ENCODE data around the gene RANBP17. TPM values are rescaled to one million over a fixed set of nuclear protein-coding genes. Genes with fewer than 3 reads are reported as not detected.
"Not testable (repeated sequence)": the region's sequence is repeated elsewhere in the genome, so short reads cannot be mapped to it uniquely, and the experiment has no call there.

The RANBP17 gene
- total RNA-seq, 1 donor from 2014 or later: not detected

GRCh38 chr5:170993476-170993875, 131.7 kb downstream of the RANBP17 start:
- Mint-ChIP-seq H3K27me3 (ENCODE audit: low read depth) (no peaks in the 10 kb centered on the region), H3K9me3 (no peaks in the 10 kb centered on the region), H3K4me1 (ENCODE audit: low read depth) (no peaks in the 10 kb centered on the region), H3K4me3 (ENCODE audit: low read depth) (no peak overlapping the region), H3K27ac (no peak overlapping the region), H3K36me3 (ENCODE audit: low read depth) (no peaks in the 10 kb centered on the region)
- no peak for DNase-seq (ENCODE audit: low spot score)
- intact Hi-C loops (cut with micrococcal nuclease): no loop called here

GRCh38 chr5:171010086-171010485, 148.3 kb downstream of the RANBP17 start:
- Mint-ChIP-seq H3K4me3 (ENCODE audit: low read depth) (no peak overlapping the region), H3K4me1 (ENCODE audit: low read depth) (no peaks in the 10 kb centered on the region), H3K9me3 (no peaks in the 10 kb centered on the region), H3K27ac (no peak overlapping the region), H3K36me3 (ENCODE audit: low read depth) (no peaks in the 10 kb centered on the region), H3K27me3 (ENCODE audit: low read depth) (no peaks in the 10 kb centered on the region)
- intact Hi-C loops (cut with micrococcal nuclease): no loop called here
- DNase-seq (ENCODE audit: low spot score): no peak

GRCh38 chr5:171010816-171011215, 149.0 kb downstream of the RANBP17 start:
- DNase-seq (ENCODE audit: low spot score): no peak
- no peaks in the 10 kb centered on the region for H3K36me3 Mint-ChIP-seq (ENCODE audit: low read depth)
- intact Hi-C loops (cut with micrococcal nuclease): no loop called here
- H3K4me1 Mint-ChIP-seq (ENCODE audit: low read depth): no peaks in the 10 kb centered on the region
- no peak overlapping the region for H3K27ac Mint-ChIP-seq
- H3K4me3 Mint-ChIP-seq (ENCODE audit: low read depth): no peak overlapping the region
- H3K27me3 Mint-ChIP-seq (ENCODE audit: low read depth): no peaks in the 10 kb centered on the region
- no peaks in the 10 kb centered on the region for H3K9me3 Mint-ChIP-seq

- DNase-seq (ENCODE audit: low spot score): no peak
- Mint-ChIP-seq H3K27me3 (ENCODE audit: low read depth) (no peaks in the 10 kb centered on the region), H3K4me1 (ENCODE audit: low read depth) (no peaks in the 10 kb centered on the region), H3K27ac (no peak overlapping the region), H3K4me3 (ENCODE audit: low read depth) (no peak overlapping the region), H3K9me3 (no peaks in the 10 kb centered on the region), H3K36me3 (ENCODE audit: low read depth) (no peaks in the 10 kb centered on the region)
- intact Hi-C loops (cut with micrococcal nuclease): no loop called here
Observed at GRCh38 chr5:171023508-171023907, 161.7 kb downstream of the RANBP17 start.

GRCh38 chr5:171024084-171024483, 162.3 kb downstream of the RANBP17 start:
- Mint-ChIP-seq H3K4me3 (ENCODE audit: low read depth) (no peak overlapping the region), H3K36me3 (ENCODE audit: low read depth) (no peaks in the 10 kb centered on the region), H3K27ac (no peak overlapping the region), H3K27me3 (ENCODE audit: low read depth) (no peaks in the 10 kb centered on the region), H3K4me1 (ENCODE audit: low read depth) (no peaks in the 10 kb centered on the region), H3K9me3 (no peaks in the 10 kb centered on the region)
- intact Hi-C loops (cut with micrococcal nuclease): no loop called here
- DNase-seq (ENCODE audit: low spot score): no peak

- Mint-ChIP-seq H3K27me3 (ENCODE audit: low read depth) (no peaks in the 10 kb centered on the region), H3K4me3 (ENCODE audit: low read depth) (no peak overlapping the region), H3K4me1 (ENCODE audit: low read depth) (no peaks in the 10 kb centered on the region), H3K27ac (no peak overlapping the region), H3K9me3 (no peaks in the 10 kb centered on the region), H3K36me3 (ENCODE audit: low read depth) (no peaks in the 10 kb centered on the region)
- no peak for DNase-seq (ENCODE audit: low spot score)
- intact Hi-C loops (cut with micrococcal nuclease): no loop called here
Observed at GRCh38 chr5:171029401-171029800, 167.6 kb downstream of the RANBP17 start.

GRCh38 chr5:171031977-171032376, 170.2 kb downstream of the RANBP17 start:
- Mint-ChIP-seq H3K9me3 (no peaks in the 10 kb centered on the region), H3K27me3 (ENCODE audit: low read depth) (no peaks in the 10 kb centered on the region), H3K27ac (no peak overlapping the region), H3K4me3 (ENCODE audit: low read depth) (no peak overlapping the region), H3K36me3 (ENCODE audit: low read depth) (no peaks in the 10 kb centered on the region), H3K4me1 (ENCODE audit: low read depth) (no peaks in the 10 kb centered on the region)
- DNase-seq (ENCODE audit: low spot score): no peak
- intact Hi-C loops (cut with micrococcal nuclease): no loop called here

- H3K4me3 Mint-ChIP-seq (ENCODE audit: low read depth): no peak overlapping the region
- intact Hi-C loops (cut with micrococcal nuclease): no loop called here
- no peak for DNase-seq (ENCODE audit: low spot score)
- H3K36me3 Mint-ChIP-seq (ENCODE audit: low read depth): no peaks in the 10 kb centered on the region
- no peak overlapping the region for H3K27ac Mint-ChIP-seq
- H3K4me1 Mint-ChIP-seq (ENCODE audit: low read depth): no peaks in the 10 kb centered on the region
- H3K9me3 Mint-ChIP-seq: no peaks in the 10 kb centered on the region
- no peaks in the 10 kb centered on the region for H3K27me3 Mint-ChIP-seq (ENCODE audit: low read depth)
Observed at GRCh38 chr5:171032435-171032973, 170.7 kb downstream of the RANBP17 start.

- H3K4me1 Mint-ChIP-seq (ENCODE audit: low read depth); H3K27ac Mint-ChIP-seq; H3K9me3 Mint-ChIP-seq; H3K36me3 Mint-ChIP-seq (ENCODE audit: low read depth); H3K27me3 Mint-ChIP-seq (ENCODE audit: low read depth); intact Hi-C loops (cut with micrococcal nuclease); H3K4me3 Mint-ChIP-seq (ENCODE audit: low read depth); DNase-seq (ENCODE audit: low spot score): not testable (repeated sequence)
Observed at GRCh38 chr5:171041893-171042292, 180.1 kb downstream of the RANBP17 start.

GRCh38 chr5:171050916-171051315, 189.1 kb downstream of the RANBP17 start:
- H3K27me3 Mint-ChIP-seq (ENCODE audit: low read depth): no peaks in the 10 kb centered on the region
- no peak for DNase-seq (ENCODE audit: low spot score)
- no peaks in the 10 kb centered on the region for H3K4me1 Mint-ChIP-seq (ENCODE audit: low read depth)
- H3K9me3 Mint-ChIP-seq: peaks cover 11% of the 10 kb centered on the region
- H3K36me3 Mint-ChIP-seq (ENCODE audit: low read depth): no peaks in the 10 kb centered on the region
- no peak overlapping the region for H3K27ac Mint-ChIP-seq
- no peak overlapping the region for H3K4me3 Mint-ChIP-seq (ENCODE audit: low read depth)
- intact Hi-C loops (cut with micrococcal nuclease): no loop called here

- H3K9me3 Mint-ChIP-seq: peaks cover 18% of the 10 kb centered on the region
Observed at GRCh38 chr5:171055875-171056454, 194.1 kb downstream of the RANBP17 start.

GRCh38 chr5:171067540-171068130, 205.8 kb downstream of the RANBP17 start:
- intact Hi-C loops (cut with micrococcal nuclease): no loop called here
- Mint-ChIP-seq H3K9me3 (peaks cover 35% of the 10 kb centered on the region), H3K4me1 (ENCODE audit: low read depth) (no peaks in the 10 kb centered on the region), H3K36me3 (ENCODE audit: low read depth) (no peaks in the 10 kb centered on the region), H3K27me3 (ENCODE audit: low read depth) (no peaks in the 10 kb centered on the region), H3K27ac (no peak overlapping the region), H3K4me3 (ENCODE audit: low read depth) (no peak overlapping the region)
- DNase-seq (ENCODE audit: low spot score): no peak

More at GRCh38 chr5:171055875-171056454, 194.1 kb downstream of the RANBP17 start:
- Mint-ChIP-seq H3K4me1 (ENCODE audit: low read depth) (no peaks in the 10 kb centered on the region), H3K4me3 (ENCODE audit: low read depth) (no peak overlapping the region), H3K27ac (no peak overlapping the region), H3K36me3 (ENCODE audit: low read depth) (no peaks in the 10 kb centered on the region), H3K27me3 (ENCODE audit: low read depth) (no peaks in the 10 kb centered on the region)
- DNase-seq (ENCODE audit: low spot score): no peak
- intact Hi-C loops (cut with micrococcal nuclease): no loop called here

GRCh38 chr5:171074747-171075146, 212.9 kb downstream of the RANBP17 start:
- DNase-seq (ENCODE audit: low spot score): no peak
- H3K4me1 Mint-ChIP-seq (ENCODE audit: low read depth): no peaks in the 10 kb centered on the region
- no peaks in the 10 kb centered on the region for H3K36me3 Mint-ChIP-seq (ENCODE audit: low read depth)
- intact Hi-C loops (cut with micrococcal nuclease): no loop called here
- no peaks in the 10 kb centered on the region for H3K9me3 Mint-ChIP-seq
- H3K27ac Mint-ChIP-seq: no peak overlapping the region
- H3K4me3 Mint-ChIP-seq (ENCODE audit: low read depth): no peak overlapping the region
- no peaks in the 10 kb centered on the region for H3K27me3 Mint-ChIP-seq (ENCODE audit: low read depth)

Data from activated T-helper 2 cell treated with anti-CD3 and anti-CD28 coated beads, Interferon-gamma antibody, Interleukin-2, Interleukin-4, amounts not matched to agents 10 μg/mL and 5 μg/mL and 100 μg/mL, durations not matched to agents 14 hours and 24 hours and 36 hours (primary cell).